ENCODE data around the gene HPGDS.

- TF ChIP-seq CTCF (IDR thresholded peaks at IDR 0.05), result no peak
- no peak for TF ChIP-seq EZH2 (IDR thresholded peaks at IDR 0.05; ENCODE audit: borderline replicate concordance, insufficient read depth, low read depth, low read length, poor library complexity, severe bottlenecking)
Observed at GRCh38 chr4:94378047-94378446, 35.4 kb upstream of the HPGDS start.

All from B cell (primary cell).